ENCODE results near the gene MYOM1.

MYOM1 gene

GRCh38 chr18:3132700-3133099 is 87.1 kb downstream of the MYOM1 start:
- ChIA-PET POLR2A (no interaction called here), CTCF (interaction anchor here (1.0 to 2.8 kb wide), 4 partner anchors 13 to 32 kb away, joined by 3 to 13 read pairs (median 6); no protein-coding TSS in a partner anchor)
- no peak for DNase-seq (ENCODE audit: extremely low spot score)
- TF ChIP-seq CTCF (IDR thresholded peaks at IDR 0.05; ENCODE audit: control extremely low read depth, extremely low read depth, low read depth, missing control alignments), result no peak

- no peak for TF ChIP-seq CTCF (IDR thresholded peaks at IDR 0.05; ENCODE audit: control extremely low read depth, extremely low read depth, low read depth, missing control alignments)
- POLR2A ChIA-PET, result no interaction called here
- no peak for DNase-seq (ENCODE audit: extremely low spot score)
- CTCF ChIA-PET, result interaction anchor here (0.8 to 5.4 kb wide), 10 partner anchors 8 to 199 kb away, joined by 3 to 37 read pairs (median 9); no protein-coding TSS in a partner anchor
Observed at GRCh38 chr18:3130344-3130743, 89.4 kb downstream of the MYOM1 start.

DNA sequence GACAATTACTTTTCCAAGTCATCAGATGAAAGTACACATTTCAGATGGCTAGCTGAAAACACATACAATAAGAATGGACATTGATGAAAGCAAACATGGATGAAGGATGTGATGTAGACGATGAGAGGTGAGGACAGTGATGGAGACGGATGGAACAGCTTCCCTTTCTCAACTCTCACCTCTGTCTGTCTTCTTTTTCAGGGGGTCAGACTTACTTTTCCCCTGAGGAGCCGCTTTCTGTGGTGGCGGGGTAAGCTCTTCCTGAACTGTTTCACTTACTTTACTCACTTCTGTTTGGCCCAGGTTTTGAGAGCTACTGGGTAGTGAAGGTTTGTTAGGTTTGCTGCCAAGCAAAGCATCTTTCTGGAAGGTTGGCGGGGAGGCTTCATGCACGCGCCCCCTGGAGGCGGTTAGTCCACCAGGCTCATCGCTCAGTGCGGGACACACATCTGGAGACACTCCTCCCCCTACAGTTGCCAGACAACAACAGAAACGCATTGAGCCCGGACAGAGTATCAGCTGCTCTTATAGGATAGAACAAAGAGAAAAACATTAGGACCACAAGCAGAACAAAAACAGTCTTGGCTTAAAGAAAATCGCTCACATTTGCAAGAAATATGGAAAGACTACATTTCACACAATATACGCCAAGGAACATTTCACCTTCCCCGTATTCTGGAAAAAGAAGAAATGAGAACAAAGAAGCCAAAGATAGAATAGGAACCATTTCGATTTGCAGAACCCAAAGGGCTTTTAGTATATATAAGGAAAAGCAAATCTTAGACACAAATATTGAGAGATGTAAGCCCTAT is 90.5 kb downstream of the MYOM1 start:
- CTCF ChIA-PET, result interaction anchor here (0.7 to 5.4 kb wide), 60 partner anchors 9 to 536 kb away, joined by 3 to 37 read pairs (median 4); no protein-coding TSS in a partner anchor
- peak; percentile 81 for DNase-seq (ENCODE audit: extremely low spot score)
- POLR2A ChIA-PET, result no interaction called here
- peak; percentile 95 for TF ChIP-seq CTCF (IDR thresholded peaks at IDR 0.05; ENCODE audit: control extremely low read depth, extremely low read depth, low read depth, missing control alignments)

- no peak for DNase-seq (ENCODE audit: extremely low spot score)
- CTCF ChIA-PET, result interaction anchor here (1.3 to 5.4 kb wide), 3 partner anchors 10 to 64 kb away, joined by 5 to 37 read pairs (median 24); no protein-coding TSS in a partner anchor
- POLR2A ChIA-PET, result no interaction called here
- no peak for TF ChIP-seq CTCF (IDR thresholded peaks at IDR 0.05; ENCODE audit: control extremely low read depth, extremely low read depth, low read depth, missing control alignments)
Observed at GRCh38 chr18:3126457-3127097, 93.2 kb downstream of the MYOM1 start.

DNA sequence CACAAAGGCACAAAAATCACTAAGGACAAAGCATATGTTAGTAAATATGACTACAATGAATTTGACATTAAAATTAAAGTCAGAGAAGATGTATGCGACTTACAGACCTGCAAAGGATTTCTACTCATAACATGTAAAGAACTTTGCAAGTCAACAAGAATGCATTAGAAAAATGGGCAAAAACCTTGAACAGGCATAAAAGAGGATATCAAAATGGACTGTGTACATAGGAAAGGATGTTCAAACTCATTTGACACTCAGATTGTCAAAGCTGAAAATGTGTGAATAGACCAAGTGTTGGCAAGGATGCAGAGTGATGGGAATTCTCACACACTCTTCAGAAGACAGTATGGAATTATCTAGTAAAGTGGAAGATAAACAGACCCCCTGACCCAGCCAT is 94.9 kb downstream of the MYOM1 start:
- DNase-seq (ENCODE audit: extremely low spot score), result no peak
- no peak for TF ChIP-seq CTCF (IDR thresholded peaks at IDR 0.05; ENCODE audit: control extremely low read depth, extremely low read depth, low read depth, missing control alignments)
- ChIA-PET CTCF (interaction anchor here (1.1 to 2.6 kb wide), 5 partner anchors 11 to 191 kb away, joined by 3 to 6 read pairs (median 6); no protein-coding TSS in a partner anchor), POLR2A (interaction anchor here (0.7 kb wide), 1 partner anchor 50 kb away, joined by 3 read pairs; no protein-coding TSS in a partner anchor)

DNA sequence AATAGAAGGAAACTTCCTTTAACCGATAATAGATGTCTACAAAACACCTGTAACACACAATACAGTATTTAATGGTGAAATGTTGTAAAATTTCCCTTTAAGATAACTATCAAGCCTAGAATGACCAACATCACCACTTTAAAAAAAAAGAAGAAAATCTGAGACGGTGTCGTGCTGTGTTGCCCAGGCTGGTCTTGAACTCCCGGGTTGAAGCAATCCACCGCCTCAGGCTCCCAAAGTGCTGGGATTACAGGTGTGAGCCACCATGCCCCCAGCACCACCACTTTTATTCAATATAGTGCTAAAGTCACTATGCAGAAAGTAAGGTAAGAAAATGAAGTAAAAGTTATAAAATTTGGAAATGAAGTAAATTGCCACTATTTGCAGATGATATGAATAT is 96.9 kb downstream of the MYOM1 start:
- ChIA-PET CTCF (no interaction called here), POLR2A (no interaction called here)
- no peak for DNase-seq (ENCODE audit: extremely low spot score)
- TF ChIP-seq CTCF (IDR thresholded peaks at IDR 0.05; ENCODE audit: control extremely low read depth, extremely low read depth, low read depth, missing control alignments), result no peak
